ENCODE results near the gene SMARCD3. TPM values are rescaled to one million over a fixed set of nuclear protein-coding genes. Genes with fewer than 3 reads are reported as not detected.

Gene SMARCD3
- total RNA-seq = 25.6 and 35.7 TPM in 2 replicates

GRCh38 chr7:151248346-151249033 lies at the start of gene SMARCD3:
TSS of gene SMARCD3 (minus strand) at chr7:151248694. CDS start at chr7:151248562, 132 bp downstream.

GRCh38 chr7:151232091-151232916 lies 16.2 kb downstream of the SMARCD3 start, which contains the start of gene CHPF2:
TSS of gene CHPF2 (plus strand) at chr7:151232483. CDS start at chr7:151234012, 1,529 bp downstream.

GRCh38 chr7:151226875-151227782 lies 21.4 kb downstream of the SMARCD3 start, which contains the start of gene ABCF2:
TSS of gene ABCF2 (minus strand) at chr7:151227205. CDS start at chr7:151226458, 747 bp downstream.

GRCh38 chr7:151210087-151210854 lies 38.2 kb downstream of the SMARCD3 start, which contains the start of gene H2BK1:
TSS of gene H2BK1 (minus strand) at chr7:151210488. CDS start at chr7:151210318, 170 bp downstream.

Other genes starting within 250 kb of the SMARCD3 start
- 0.11 and 0.12 TPM in 2 replicates for gene ATG9B, start 224.2 kb downstream of the SMARCD3 start, total RNA-seq
- 43.1 and 50.1 TPM in 2 replicates for gene ABCB8, start 220.2 kb downstream of the SMARCD3 start, total RNA-seq
- under 0.01 and 0.75 TPM in 2 replicates for gene ASIC3, start 200.2 kb downstream of the SMARCD3 start, total RNA-seq
- gene CDK5, start 190.8 kb downstream of the SMARCD3 start, total RNA-seq = 17.7 and 21.6 TPM in 2 replicates
- 74.8 and 89.6 TPM in 2 replicates for gene SLC4A2, start 189.1 kb downstream of the SMARCD3 start, total RNA-seq
- 78.5 and 88.9 TPM in 2 replicates for gene FASTK, start 167.9 kb downstream of the SMARCD3 start, total RNA-seq
- gene TMUB1, start 165.2 kb downstream of the SMARCD3 start, total RNA-seq = 20.6 and 23.4 TPM in 2 replicates
- gene AGAP3, start 162.2 kb downstream of the SMARCD3 start, total RNA-seq = 41.9 and 48.9 TPM in 2 replicates
- not detected in 2 replicates for gene GBX1, start 81.0 kb downstream of the SMARCD3 start, total RNA-seq
- gene ASB10, start 61.4 kb downstream of the SMARCD3 start, total RNA-seq = not detected in 2 replicates
- gene H2BK1, start 38.2 kb downstream of the SMARCD3 start, total RNA-seq = not detected in 2 replicates
- 57.7 and 84.9 TPM in 2 replicates for gene ABCF2, start 21.5 kb downstream of the SMARCD3 start, total RNA-seq
- gene CHPF2, start 16.2 kb downstream of the SMARCD3 start, total RNA-seq = 60.8 and 86.1 TPM in 2 replicates
- gene NUB1, start 93.1 kb upstream of the SMARCD3 start, total RNA-seq = 48.4 and 51.2 TPM in 2 replicates
- gene WDR86, start 161.3 kb upstream of the SMARCD3 start, total RNA-seq = 0.22 TPM in 1 of 2 replicates, not detected in the other
- gene CRYGN, start 191.4 kb upstream of the SMARCD3 start, total RNA-seq = 0.25 TPM in 1 of 2 replicates, not detected in the other

Measured in uterine smooth muscle cell (primary cell).